SK-N-SH treated with all-trans-retinoic acid at 6 μM for 48 hours (cell line): ENCODE measurements around the gene TTK.
"Not testable (repeated sequence)": the region's sequence is repeated elsewhere in the genome, so short reads cannot be mapped to it uniquely, and the experiment has no call there.

Experiments
- ATAC-seq: fragments of 200-7000 bp; cut with Tn5 transposase; 3 replicates; pipeline ENCODE4 v1.9.1; 2020; ENCODE audit warnings: mild to moderate bottlenecking, moderate library complexity
- ARNTL ChIP-seq: fragments of 450-650 bp; formaldehyde crosslinking; IDR thresholded peaks from 2 replicates; pipeline ENCODE4 v1.5.0; 2020; ENCODE audit warnings: low read depth, mild to moderate bottlenecking, moderate library complexity, borderline replicate concordance
- BACH2 ChIP-seq: fragments of 250-450 bp; sonication (Bioruptor Pico); IDR thresholded peaks from 2 replicates; pipeline ENCODE4 v1.9.0; 2021; ENCODE audit warnings: mild to moderate bottlenecking, borderline replicate concordance
- CSDC2 ChIP-seq: fragments of 250-450 bp; sonication (Bioruptor Pico); IDR thresholded peaks from 2 replicates; pipeline ENCODE4 v1.5.0; 2020; ENCODE audit warnings: mild to moderate bottlenecking, moderate library complexity
- CSRNP3 ChIP-seq: fragments of 250-450 bp; sonication (Bioruptor Pico); IDR thresholded peaks from 2 replicates; pipeline ENCODE4 v1.5.1; 2021; ENCODE audit warnings: mild to moderate bottlenecking, moderate library complexity
- ESRRG ChIP-seq: fragments of 250-450 bp; sonication (Bioruptor Pico); IDR thresholded peaks from 2 replicates; pipeline ENCODE4 v1.6.1; 2021; ENCODE audit warnings: mild to moderate bottlenecking
- GLIS3 ChIP-seq: fragments of 250-450 bp; sonication (Bioruptor Pico); IDR thresholded peaks from 2 replicates; pipeline ENCODE4 v1.5.0; 2020; ENCODE audit warnings: mild to moderate bottlenecking, moderate library complexity
- ISL1 ChIP-seq: fragments of 250-450 bp; sonication (Bioruptor Pico); IDR thresholded peaks from 2 replicates; pipeline ENCODE4 v2.1.2; 2022; ENCODE audit warnings: mild to moderate bottlenecking, moderate library complexity
- PATZ1 ChIP-seq: fragments of 250-450 bp; sonication (Bioruptor Pico); IDR thresholded peaks from 2 replicates; pipeline ENCODE4 v1.8.0; 2020; ENCODE audit warnings: mild to moderate bottlenecking, moderate library complexity, borderline replicate concordance
- POU6F1 ChIP-seq: fragments of 250-450 bp; sonication (Bioruptor Pico); IDR thresholded peaks from 2 replicates; pipeline ENCODE4 v1.8.0; 2021; ENCODE audit warnings: low read depth, mild to moderate bottlenecking, moderate library complexity, borderline replicate concordance
- PPARA ChIP-seq: fragments of 250-450 bp; sonication (Bioruptor Pico); IDR thresholded peaks from 2 replicates; pipeline ENCODE4 v1.5.0; 2020; ENCODE audit warnings: mild to moderate bottlenecking, borderline replicate concordance
- RARB ChIP-seq: fragments of 250-450 bp; sonication (Bioruptor Pico); IDR thresholded peaks from 2 replicates; pipeline ENCODE4 v1.8.0; 2021; ENCODE audit warnings: mild to moderate bottlenecking, moderate library complexity
- SNAI2 ChIP-seq: fragments of 250-450 bp; sonication (Bioruptor Pico); IDR thresholded peaks from 2 replicates; pipeline ENCODE4 v1.5.0; 2020; ENCODE audit warnings: mild to moderate bottlenecking, moderate library complexity
- TCF4 ChIP-seq: fragments of 250-450 bp; sonication (Bioruptor Pico); IDR thresholded peaks from 2 replicates; pipeline ENCODE4 v1.8.0; 2021; ENCODE audit warnings: mild to moderate bottlenecking, moderate library complexity, borderline replicate concordance
- TOX ChIP-seq: fragments of 250-450 bp; sonication (Bioruptor Pico); IDR thresholded peaks from 2 replicates; pipeline ENCODE4 v1.8.0; 2021; ENCODE audit warnings: mild to moderate bottlenecking, moderate library complexity, borderline replicate concordance
- TSHZ2 ChIP-seq: fragments of 250-450 bp; sonication (Bioruptor Pico); IDR thresholded peaks from 2 replicates; pipeline ENCODE4 v1.5.0; 2020; ENCODE audit warnings: mild to moderate bottlenecking, moderate library complexity
- ZFP3 ChIP-seq: fragments of 250-450 bp; sonication (Bioruptor Pico); IDR thresholded peaks from 2 replicates; pipeline ENCODE4 v1.5.0; 2020; ENCODE audit warnings: mild to moderate bottlenecking, moderate library complexity
- ZFP30 ChIP-seq: fragments of 450-650 bp; formaldehyde crosslinking; IDR thresholded peaks from 2 replicates; pipeline ENCODE4 v1.5.0; 2022; ENCODE audit warnings: mild to moderate bottlenecking, moderate library complexity
- ZNF565 ChIP-seq: fragments of 450-650 bp; formaldehyde crosslinking; conservative IDR thresholded peaks from 2 replicates; pipeline ENCODE4 v1.5.0; 2020; ENCODE audit warnings: low read depth, mild to moderate bottlenecking, moderate library complexity
- ZNF70 ChIP-seq: fragments of 450-650 bp; formaldehyde crosslinking; IDR thresholded peaks from 2 replicates; pipeline ENCODE4 v1.5.0; 2020; ENCODE audit warnings: mild to moderate bottlenecking, moderate library complexity
- ZNF8 ChIP-seq: fragments of 450-650 bp; formaldehyde crosslinking; IDR thresholded peaks from 2 replicates; pipeline ENCODE4 v1.5.0; 2020; ENCODE audit warnings: mild to moderate bottlenecking, moderate library complexity

The TTK gene

GRCh38 chr6:80029470-80029869, 25.0 kb downstream of the TTK start (continued):
- no peak for TF ChIP-seq TSHZ2
- no peak for TF ChIP-seq BACH2 (CRISPR knock-in tag)
- no peak for TF ChIP-seq POU6F1 (CRISPR knock-in tag)
- no peak for TF ChIP-seq RARB (CRISPR knock-in tag)
- no peak for TF ChIP-seq GLIS3

- ATAC-seq, result not testable (repeated sequence)
Measured at GRCh38 chr6:80048220-80048619, 43.8 kb downstream of the TTK start.

- TF ChIP-seq SNAI2 (CRISPR knock-in tag) (no peak), CSRNP3 (CRISPR knock-in tag) (no peak), TCF4 (CRISPR knock-in tag) (no peak), RARB (CRISPR knock-in tag) (no peak), ZNF565 (no peak), ESRRG (CRISPR knock-in tag) (no peak), POU6F1 (CRISPR knock-in tag) (no peak), ZNF70 (CRISPR knock-in tag) (no peak), CSDC2 (no peak), GLIS3 (no peak), TOX (CRISPR knock-in tag) (no peak), ZFP30 (no peak), ZNF8 (CRISPR knock-in tag) (no peak), ZFP3 (CRISPR knock-in tag) (no peak), ARNTL (CRISPR knock-in tag) (no peak), PATZ1 (CRISPR knock-in tag) (no peak), ISL1 (CRISPR knock-in tag) (no peak), PPARA (CRISPR knock-in tag) (no peak)
- no peak for ATAC-seq
Measured at GRCh38 chr6:80060774-80061173, 56.3 kb downstream of the TTK start.

GRCh38 chr6:80068146-80068545, 63.7 kb downstream of the TTK start:
- ATAC-seq, result not testable (repeated sequence)

- not testable (repeated sequence) for ATAC-seq
Measured at GRCh38 chr6:80070431-80070830, 66.0 kb downstream of the TTK start.
